PC-3 (cell line): Measurements from ENCODE around the gene RAI14.

Source experiments
- EZH2 ChIP-seq: fragments of 300-600 bp; sonication (generic); IDR thresholded peaks from one replicate; pipeline ENCODE4 v1.6.1; 2017; ENCODE audit warnings: antibody characterized with exemption, mild to moderate bottlenecking, low read length; ENCODE audit not compliant: unreplicated experiment
- EZH2phosphoT487 ChIP-seq: fragments of 300-600 bp; sonication (generic); IDR thresholded peaks from 2 replicates; pipeline ENCODE4 v1.6.1; 2018; ENCODE audit warnings: mild to moderate bottlenecking, antibody characterized with exemption, low read length, borderline replicate concordance
- TF ChIP-seq, protein P1 (sequence below): fragments of 300-600 bp; sonication (generic); conservative IDR thresholded peaks from 2 replicates; pipeline ENCODE4 v1.5.1; 2017; ENCODE audit warnings: antibody characterized with exemption, low read depth, mild to moderate bottlenecking, low read length

DNA sequence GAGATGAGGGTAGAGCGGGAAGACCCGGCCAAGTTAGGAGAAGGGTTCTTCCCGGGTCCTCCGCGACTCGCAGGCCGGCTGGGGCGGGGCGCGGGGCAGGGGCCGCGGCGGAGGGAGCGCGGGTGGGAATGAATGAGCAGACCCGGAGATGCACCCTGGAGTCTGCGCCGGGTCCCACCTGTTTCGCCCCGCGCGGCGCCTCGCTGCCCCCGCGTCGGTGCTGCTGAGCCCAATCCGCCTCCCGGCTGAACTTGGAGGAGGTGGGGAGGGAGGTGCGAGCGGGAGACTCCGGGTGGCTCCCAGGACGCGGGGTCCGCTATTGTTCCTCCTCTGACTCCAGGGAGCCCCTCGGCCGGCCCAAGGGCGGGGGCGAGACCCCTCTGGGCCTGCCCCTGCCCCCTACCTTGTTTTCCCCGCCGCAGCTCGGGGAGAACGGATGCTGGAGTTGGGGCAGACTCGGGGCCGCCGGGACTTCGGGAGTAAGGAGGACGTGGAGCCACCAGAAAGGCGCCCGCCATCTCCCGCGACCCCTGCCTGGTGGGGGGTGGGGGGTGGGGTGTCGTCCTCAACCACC, 659 bp downstream of the RAI14 start:
- TF ChIP-seq, protein P1, sequence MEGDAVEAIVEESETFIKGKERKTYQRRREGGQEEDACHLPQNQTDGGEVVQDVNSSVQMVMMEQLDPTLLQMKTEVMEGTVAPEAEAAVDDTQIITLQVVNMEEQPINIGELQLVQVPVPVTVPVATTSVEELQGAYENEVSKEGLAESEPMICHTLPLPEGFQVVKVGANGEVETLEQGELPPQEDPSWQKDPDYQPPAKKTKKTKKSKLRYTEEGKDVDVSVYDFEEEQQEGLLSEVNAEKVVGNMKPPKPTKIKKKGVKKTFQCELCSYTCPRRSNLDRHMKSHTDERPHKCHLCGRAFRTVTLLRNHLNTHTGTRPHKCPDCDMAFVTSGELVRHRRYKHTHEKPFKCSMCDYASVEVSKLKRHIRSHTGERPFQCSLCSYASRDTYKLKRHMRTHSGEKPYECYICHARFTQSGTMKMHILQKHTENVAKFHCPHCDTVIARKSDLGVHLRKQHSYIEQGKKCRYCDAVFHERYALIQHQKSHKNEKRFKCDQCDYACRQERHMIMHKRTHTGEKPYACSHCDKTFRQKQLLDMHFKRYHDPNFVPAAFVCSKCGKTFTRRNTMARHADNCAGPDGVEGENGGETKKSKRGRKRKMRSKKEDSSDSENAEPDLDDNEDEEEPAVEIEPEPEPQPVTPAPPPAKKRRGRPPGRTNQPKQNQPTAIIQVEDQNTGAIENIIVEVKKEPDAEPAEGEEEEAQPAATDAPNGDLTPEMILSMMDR, result no peak
- TF ChIP-seq EZH2phosphoT487, result no peak
- no peak for TF ChIP-seq EZH2
